Neuronal stem cell (in vitro differentiated cells): Measurements from ENCODE around the gene TP63. TPM values are rescaled to one million over a fixed set of nuclear protein-coding genes. Genes with fewer than 3 reads are reported as not detected.

Experiments
- DNase-seq: peaks from one replicate; pipeline ENCODE4 v3.0.0-alpha.2; 2013; ENCODE audit warnings: low spot score
- H2AFZ ChIP-seq: one replicate; pipeline ENCODE4 v1.6.1; 2013; ENCODE audit warnings: mild to moderate bottlenecking, low read length, inconsistent platforms
- H2AK5ac ChIP-seq: 2 replicates; pipeline ENCODE4 v1.6.1; 2013; ENCODE audit warnings: low read depth, mild to moderate bottlenecking, inconsistent platforms, low read length, moderate library complexity, mixed read lengths
- H2BK120ac ChIP-seq: 2 replicates; pipeline ENCODE4 v1.6.1; 2013; ENCODE audit warnings: low read depth, mild to moderate bottlenecking, inconsistent platforms, low read length, moderate library complexity, mixed read lengths
- H2BK12ac ChIP-seq: one replicate; pipeline ENCODE4 v1.6.1; 2013; ENCODE audit warnings: low read length, inconsistent platforms
- H2BK15ac ChIP-seq: 2 replicates; pipeline ENCODE4 v1.6.1; 2013; ENCODE audit warnings: mild to moderate bottlenecking, low read length, inconsistent platforms, mixed read lengths
- H2BK5ac ChIP-seq: one replicate; pipeline ENCODE4 v1.6.1; 2013; ENCODE audit warnings: inconsistent platforms, mild to moderate bottlenecking, low read length, moderate library complexity
- H3K14ac ChIP-seq: one replicate; pipeline ENCODE4 v1.6.1; 2013; ENCODE audit warnings: low read length, inconsistent platforms
- H3K18ac ChIP-seq: 2 replicates; pipeline ENCODE4 v1.6.1; 2013; ENCODE audit warnings: low read length, inconsistent platforms
- H3K23ac ChIP-seq: 2 replicates; pipeline ENCODE4 v1.6.1; 2013; ENCODE audit warnings: low read depth, mild to moderate bottlenecking, mixed read lengths, low read length, inconsistent platforms; ENCODE audit not compliant: poor library complexity
- H3K27ac ChIP-seq: replicated peaks from 3 replicates; pipeline ENCODE4 v1.5.1; 2013; ENCODE audit warnings: low read length, inconsistent platforms
- H3K27me3 ChIP-seq, 3 experiments: 2 replicates each; pipeline ENCODE4 v1.6.1; 2013; ENCODE audit warnings: low read length in 3 of 3, mild to moderate bottlenecking in 2 of 3, inconsistent platforms in 1 of 3, low read depth in 1 of 3, mixed read lengths in 1 of 3, moderate library complexity in 1 of 3; ENCODE audit not compliant: control insufficient read depth in 3 of 3, insufficient read depth in 3 of 3
- H3K36me3 ChIP-seq, 2 donors: replicated peaks in 1 of 2; 2 replicates each; pipeline ENCODE4 v1.6.1; 2013; ENCODE audit warnings: low read length in 2 of 2; ENCODE audit not compliant: control insufficient read depth in 2 of 2, insufficient read depth in 2 of 2
- H3K4ac ChIP-seq: 2 replicates; pipeline ENCODE4 v1.6.1; 2013; ENCODE audit warnings: inconsistent platforms, mild to moderate bottlenecking, low read length, moderate library complexity
- H3K4me1 ChIP-seq, 2 donors: 1 replicate in 1 of 2; 2 replicates in 1 of 2; pipeline ENCODE4 v1.6.1; 2013; ENCODE audit warnings: low read length in 2 of 2, low read depth in 1 of 2; ENCODE audit not compliant: control insufficient read depth in 2 of 2, insufficient read depth in 1 of 2
- H3K4me2 ChIP-seq: one replicate; pipeline ENCODE4 v1.6.1; 2013; ENCODE audit warnings: mild to moderate bottlenecking, low read length, inconsistent platforms; ENCODE audit not compliant: insufficient read depth, poor library complexity, severe bottlenecking
- H3K4me3 ChIP-seq, 2 donors: 2 replicates each; pipeline ENCODE4 v1.5.1; 2013; ENCODE audit warnings: low read length in 2 of 2, mild to moderate bottlenecking in 2 of 2, inconsistent platforms in 1 of 2, moderate library complexity in 1 of 2
- H3K79me1 ChIP-seq: one replicate; pipeline ENCODE4 v1.6.1; 2013; ENCODE audit warnings: low read depth, mild to moderate bottlenecking, inconsistent platforms, low read length, moderate library complexity
- H3K9ac ChIP-seq: one replicate; pipeline ENCODE4 v1.6.1; 2013; ENCODE audit warnings: mild to moderate bottlenecking, low read depth, low read length, inconsistent platforms; ENCODE audit not compliant: poor library complexity
- H3K9me3 ChIP-seq, 2 donors: replicated peaks in 1 of 2; 2 replicates each; pipeline versions ENCODE3 to v1.6.1; 2013; ENCODE audit warnings: low read length in 2 of 2, mild to moderate bottlenecking in 2 of 2, inconsistent platforms in 1 of 2, low read depth in 1 of 2, mixed read lengths in 1 of 2, moderate library complexity in 1 of 2; ENCODE audit not compliant: control insufficient read depth in 2 of 2, insufficient read depth in 1 of 2
- H4K8ac ChIP-seq: one replicate; pipeline ENCODE4 v1.6.1; 2013; ENCODE audit warnings: low read depth, mild to moderate bottlenecking, inconsistent platforms, low read length, moderate library complexity
- H4K91ac ChIP-seq: one replicate; pipeline ENCODE4 v1.6.1; 2013; ENCODE audit warnings: low read length, low read depth, mild to moderate bottlenecking, inconsistent platforms; ENCODE audit not compliant: poor library complexity
- WGBS, 2 donors: extraction: QIAGEN DNeasy Blood & Tissue Kit; methylation state at CpG; one replicate each; pipeline ENCODE4 v1.1.7; 2013; ENCODE audit warnings: missing lambda C conversion rate in 2 of 2, mixed read lengths in 1 of 2; ENCODE audit not compliant: insufficient read length in 2 of 2, insufficient replicate concordance in 1 of 2; ENCODE audit errors: extremely low coverage in 2 of 2; 5-methylcytosine and 5-hydroxymethylcytosine counted together
- polyA plus RNA-seq, 2 experiments: library from polyadenylated mRNA; stranded (reverse); fragments of 200-250 nt; gene quantifications; one replicate each; pipeline ENCODE4 v1.2.3, GENCODE V29; 2013

TP63 gene
- polyA plus RNA-seq (2013, experiment 1 of 2) = not detected
- 0.01 TPM for polyA plus RNA-seq (2013, experiment 2 of 2)

DNA sequence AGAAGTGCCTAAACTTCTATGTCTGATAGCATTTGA is at the start of gene TP63:
Gene TP63 (plus strand): TSS at position 17 of the 36 bp plus-strand sequence. CDS start 127 bp downstream, outside the sequence.
- Histone ChIP-seq H2BK120ac (no peak within 1 kb of the TSS), H2AK5ac (no peak within 1 kb of the TSS), H2BK5ac (no peak within 1 kb of the TSS), H4K8ac (no peak within 1 kb of the TSS), H4K91ac (no peak within 1 kb of the TSS), H3K9ac (no peak within 1 kb of the TSS), H3K4me3 (no peak within 1 kb of the TSS), H3K4me2 (no peak within 1 kb of the TSS), H2BK12ac (no peak within 1 kb of the TSS), H3K4ac (no peak within 1 kb of the TSS), H3K79me1 (no peaks in the 10 kb centered on the region), H3K27me3 (no peaks in the 10 kb centered on the region), H3K27ac (no peak within 1 kb of the TSS), H2BK15ac (no peak within 1 kb of the TSS), H3K4me1 (no peaks in the 10 kb centered on the region), H3K36me3 (no peaks in the 10 kb centered on the region), H3K14ac (no peak within 1 kb of the TSS), H2AFZ (peak within 1 kb of the TSS; percentile 5), H3K23ac (no peak within 1 kb of the TSS), H3K18ac (no peak within 1 kb of the TSS), H3K9me3 (no peaks in the 10 kb centered on the region)
- no peak for DNase-seq

DNA sequence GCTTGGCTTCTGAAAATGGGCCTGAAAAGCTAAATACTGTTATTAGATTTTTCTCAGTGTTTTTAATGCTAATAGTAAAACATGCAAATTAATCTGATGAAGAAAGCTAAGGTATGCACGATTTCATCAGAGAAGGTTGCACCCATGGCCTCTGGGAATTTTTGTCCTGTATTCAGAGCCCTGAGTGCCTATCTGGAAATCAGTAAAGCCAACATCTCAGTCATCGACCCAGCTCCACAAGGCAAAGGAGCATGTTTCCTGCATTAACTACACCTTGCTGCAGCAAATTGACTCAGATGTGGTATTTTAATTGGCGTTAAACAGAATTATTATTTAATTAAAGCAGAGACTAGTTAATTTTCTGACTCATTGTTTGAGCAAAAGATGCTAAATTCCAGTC is 49.0 kb upstream of the TP63 start:
- H2BK120ac ChIP-seq = no peak overlapping the region
- no peak overlapping the region for H2AK5ac ChIP-seq
- no peak overlapping the region for H2AFZ ChIP-seq
- no peaks in the 10 kb centered on the region for H3K4me1 ChIP-seq
- H3K14ac ChIP-seq = no peak overlapping the region
- H2BK12ac ChIP-seq = no peak overlapping the region
- H3K23ac ChIP-seq = no peak overlapping the region
- no peak overlapping the region for H2BK5ac ChIP-seq
- H4K8ac ChIP-seq = no peak overlapping the region
- no peak overlapping the region for H3K18ac ChIP-seq
- H3K36me3 ChIP-seq = no peaks in the 10 kb centered on the region
- no peak overlapping the region for H3K9ac ChIP-seq
- H3K4me2 ChIP-seq = no peak overlapping the region
- no peaks in the 10 kb centered on the region for H3K79me1 ChIP-seq
- H3K4ac ChIP-seq = no peak overlapping the region
- no CpG with 5 or more reads among the region's 3 CpGs for WGBS, 2 donors
- H2BK15ac ChIP-seq = no peak overlapping the region
- no peaks in the 10 kb centered on the region for H3K27me3 ChIP-seq
- no peaks in the 10 kb centered on the region for H3K9me3 ChIP-seq
- H4K91ac ChIP-seq = no peak overlapping the region
- no peak overlapping the region for H3K4me3 ChIP-seq
- no peak for DNase-seq
- H3K27ac ChIP-seq = no peak overlapping the region

DNA sequence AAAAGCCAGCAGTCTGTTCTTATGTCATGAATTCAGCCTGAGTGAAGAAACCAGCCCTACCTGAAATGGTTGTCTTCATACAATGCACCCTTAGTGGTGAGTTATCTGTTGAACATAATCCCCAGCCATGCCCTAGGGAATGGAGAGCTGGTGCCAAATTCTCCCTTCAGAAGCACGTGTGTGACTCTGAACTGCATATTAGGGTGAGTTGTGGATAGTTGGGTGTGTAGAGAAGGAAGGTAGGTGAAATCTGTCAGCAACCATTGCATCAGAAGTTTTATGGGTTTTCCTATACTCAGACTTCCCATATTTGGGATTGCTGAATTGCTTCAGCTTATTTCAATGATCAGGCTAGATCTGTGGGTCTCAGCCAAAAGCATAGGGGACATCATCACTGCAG is 46.5 kb upstream of the TP63 start:
- Histone ChIP-seq H4K91ac (no peak overlapping the region), H3K18ac (no peak overlapping the region), H2AFZ (no peak overlapping the region), H3K23ac (no peak overlapping the region), H3K36me3 (no peaks in the 10 kb centered on the region), H3K9ac (no peak overlapping the region), H2BK120ac (no peak overlapping the region), H2AK5ac (no peak overlapping the region), H3K4me2 (no peak overlapping the region), H2BK12ac (no peak overlapping the region), H3K79me1 (no peaks in the 10 kb centered on the region), H4K8ac (no peak overlapping the region), H2BK15ac (no peak overlapping the region), H3K4ac (no peak overlapping the region), H3K27me3 (no peaks in the 10 kb centered on the region), H3K4me3 (no peak overlapping the region), H3K27ac (no peak overlapping the region), H3K14ac (no peak overlapping the region), H2BK5ac (no peak overlapping the region), H3K9me3 (no peaks in the 10 kb centered on the region), H3K4me1 (no peaks in the 10 kb centered on the region)
- no CpG with 5 or more reads among the region's 1 CpG for whole genome bisulfite sequencing, 2 donors
- DNase-seq = no peak

DNA sequence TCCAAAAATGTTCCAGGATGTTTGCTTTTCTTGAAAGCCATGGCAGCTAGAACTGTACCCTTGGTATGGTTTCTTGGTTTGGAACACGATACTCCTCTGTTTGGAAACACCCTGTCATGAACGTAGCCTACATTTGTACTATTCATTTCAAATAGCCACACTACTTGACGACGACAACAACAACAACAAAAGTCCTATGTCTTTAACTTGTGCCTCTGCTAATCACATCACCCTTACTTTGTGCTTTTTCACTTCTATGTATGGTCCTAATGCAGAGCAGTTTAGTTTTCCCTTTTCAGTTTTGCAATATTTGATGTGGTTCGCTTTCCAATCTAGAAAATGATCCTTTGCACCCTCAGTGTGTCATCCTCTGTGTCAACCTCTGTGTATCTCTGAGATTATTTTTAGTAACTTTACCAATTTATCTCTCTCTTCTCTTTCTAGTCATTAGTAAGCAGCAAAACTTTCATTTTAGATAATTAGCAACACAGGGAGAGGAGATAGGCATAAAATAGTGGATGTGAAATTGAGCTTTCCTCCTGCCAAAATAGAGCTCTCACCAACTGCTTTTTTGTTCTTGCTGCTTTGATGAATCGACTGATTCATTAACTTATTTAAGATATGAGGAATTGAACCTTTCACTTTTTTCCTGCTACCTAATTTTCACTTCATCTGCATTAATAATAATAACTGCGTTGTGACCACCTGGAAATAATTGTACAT is 44.1 kb upstream of the TP63 start:
- Histone ChIP-seq H3K14ac (no peak overlapping the region), H3K9ac (no peak overlapping the region), H2BK120ac (no peak overlapping the region), H2BK15ac (no peak overlapping the region), H2BK12ac (no peak overlapping the region), H3K4me3 (no peak overlapping the region), H2AFZ (no peak overlapping the region), H3K23ac (no peak overlapping the region), H3K27ac (no peak overlapping the region), H3K9me3 (no peaks in the 10 kb centered on the region), H3K79me1 (no peaks in the 10 kb centered on the region), H2BK5ac (no peak overlapping the region), H3K4me2 (no peak overlapping the region), H3K4me1 (no peaks in the 10 kb centered on the region), H2AK5ac (no peak overlapping the region), H3K18ac (no peak overlapping the region), H3K27me3 (no peaks in the 10 kb centered on the region), H4K8ac (no peak overlapping the region), H4K91ac (no peak overlapping the region), H3K4ac (no peak overlapping the region), H3K36me3 (no peaks in the 10 kb centered on the region)
- no peak for DNase-seq
- no CpG with 5 or more reads among the region's 7 CpGs for WGBS, 2 donors
